ENCODE measurements around the gene TUBB1. TPM values are rescaled to one million over a fixed set of nuclear protein-coding genes. Genes with fewer than 3 reads are reported as not detected.

The TUBB1 gene
- total RNA-seq, 2 experiments from 2014 or later: not detected

DNA sequence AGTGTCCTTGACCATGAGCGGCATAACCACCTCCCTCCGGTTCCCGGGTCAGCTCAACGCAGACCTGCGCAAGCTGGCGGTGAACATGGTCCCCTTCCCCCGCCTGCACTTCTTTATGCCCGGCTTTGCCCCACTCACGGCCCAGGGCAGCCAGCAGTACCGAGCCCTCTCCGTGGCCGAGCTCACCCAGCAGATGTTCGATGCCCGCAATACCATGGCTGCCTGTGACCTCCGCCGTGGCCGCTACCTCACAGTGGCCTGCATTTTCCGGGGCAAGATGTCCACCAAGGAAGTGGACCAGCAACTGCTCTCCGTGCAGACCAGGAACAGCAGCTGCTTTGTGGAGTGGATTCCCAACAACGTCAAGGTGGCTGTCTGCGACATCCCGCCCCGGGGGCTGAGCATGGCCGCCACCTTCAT lies 4.9 kb downstream of the TUBB1 start:
- H3K27ac Mint-ChIP-seq: no peak overlapping the region
- H3K9me3 Mint-ChIP-seq: no peaks in the 10 kb centered on the region
- peaks cover 43% of the 10 kb centered on the region for H3K4me1 Mint-ChIP-seq (ENCODE audit: low read depth)
- H3K4me3 Mint-ChIP-seq: no peak overlapping the region
- CTCF ChIA-PET: interaction anchor here (1.3 kb wide), 1 partner anchor 9 kb away, joined by 4 read pairs; no protein-coding TSS in a partner anchor
- no peaks in the 10 kb centered on the region for H3K27me3 Mint-ChIP-seq
- intact Hi-C loops (cut with micrococcal nuclease): no loop called here
- peaks cover 44% of the 10 kb centered on the region for H3K36me3 Mint-ChIP-seq (ENCODE audit: low read depth)
- ATAC-seq (no peak), DNase-seq (no peak)
- TF ChIP-seq, protein P1, sequence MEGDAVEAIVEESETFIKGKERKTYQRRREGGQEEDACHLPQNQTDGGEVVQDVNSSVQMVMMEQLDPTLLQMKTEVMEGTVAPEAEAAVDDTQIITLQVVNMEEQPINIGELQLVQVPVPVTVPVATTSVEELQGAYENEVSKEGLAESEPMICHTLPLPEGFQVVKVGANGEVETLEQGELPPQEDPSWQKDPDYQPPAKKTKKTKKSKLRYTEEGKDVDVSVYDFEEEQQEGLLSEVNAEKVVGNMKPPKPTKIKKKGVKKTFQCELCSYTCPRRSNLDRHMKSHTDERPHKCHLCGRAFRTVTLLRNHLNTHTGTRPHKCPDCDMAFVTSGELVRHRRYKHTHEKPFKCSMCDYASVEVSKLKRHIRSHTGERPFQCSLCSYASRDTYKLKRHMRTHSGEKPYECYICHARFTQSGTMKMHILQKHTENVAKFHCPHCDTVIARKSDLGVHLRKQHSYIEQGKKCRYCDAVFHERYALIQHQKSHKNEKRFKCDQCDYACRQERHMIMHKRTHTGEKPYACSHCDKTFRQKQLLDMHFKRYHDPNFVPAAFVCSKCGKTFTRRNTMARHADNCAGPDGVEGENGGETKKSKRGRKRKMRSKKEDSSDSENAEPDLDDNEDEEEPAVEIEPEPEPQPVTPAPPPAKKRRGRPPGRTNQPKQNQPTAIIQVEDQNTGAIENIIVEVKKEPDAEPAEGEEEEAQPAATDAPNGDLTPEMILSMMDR (IDR thresholded peaks at IDR 0.05): no peak
- POLR2A ChIA-PET: interaction anchor here (0.6 to 3.1 kb wide), 7 partner anchors 8 to 339 kb away, joined by 3 to 18 read pairs (median 3); partner anchors contain the start of gene ATP5F1E

DNA sequence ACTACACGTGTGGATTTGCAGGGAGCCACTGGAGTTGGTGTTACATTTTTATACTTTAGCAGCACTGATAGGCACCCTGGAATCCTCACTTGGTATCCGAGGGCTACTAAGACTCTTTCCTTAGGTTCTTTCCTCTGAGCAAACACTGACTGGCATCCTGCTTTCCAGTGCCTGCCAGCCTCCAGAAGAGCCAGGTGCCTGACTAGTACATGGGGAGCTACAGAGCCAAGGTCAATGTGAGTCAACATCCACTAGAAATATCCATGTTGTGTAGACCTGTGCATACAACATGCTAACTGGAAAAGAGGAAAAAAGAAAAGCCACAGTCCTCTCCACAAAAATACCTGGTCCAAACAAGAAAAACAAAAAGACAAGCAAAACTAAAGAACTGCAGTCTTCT lies 5.9 kb downstream of the TUBB1 start:
- ATAC-seq (no peak), DNase-seq (no peak)
- Mint-ChIP-seq H3K36me3 (ENCODE audit: low read depth) (peaks cover 51% of the 10 kb centered on the region), H3K9me3 (no peaks in the 10 kb centered on the region), H3K4me3 (no peak overlapping the region), H3K4me1 (ENCODE audit: low read depth) (peaks cover 52% of the 10 kb centered on the region), H3K27ac (no peak overlapping the region), H3K27me3 (no peaks in the 10 kb centered on the region)
- intact Hi-C loops (cut with micrococcal nuclease): no loop called here
- TF ChIP-seq, protein P1 (IDR thresholded peaks at IDR 0.05): no peak
- POLR2A ChIA-PET: interaction anchor here (1.2 kb wide), 1 partner anchor 11 kb away, joined by 3 read pairs; no protein-coding TSS in a partner anchor
- CTCF ChIA-PET: interaction anchor here (1.3 kb wide), 1 partner anchor 8 kb away, joined by 4 read pairs; no protein-coding TSS in a partner anchor

DNA sequence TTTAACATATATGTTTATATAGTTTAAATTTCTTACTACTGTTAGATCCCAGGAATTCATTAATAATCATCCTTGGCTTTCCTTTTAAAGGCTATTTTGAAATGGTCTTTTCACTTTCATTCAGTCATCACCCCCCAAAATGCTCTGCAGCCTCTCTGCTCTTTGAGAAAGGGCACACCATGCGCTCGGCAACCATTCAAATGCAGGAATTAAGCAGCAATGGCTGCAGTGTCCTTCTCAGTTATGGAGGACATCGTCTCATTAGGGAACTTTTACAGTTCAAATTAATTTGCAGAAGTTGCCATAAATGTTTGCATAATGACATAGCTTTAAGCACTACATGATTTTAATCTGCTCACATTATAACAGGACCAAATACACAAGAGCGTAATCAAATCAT lies 6.3 kb downstream of the TUBB1 start:
- ATAC-seq: no peak
- no peak for DNase-seq
- POLR2A ChIA-PET: no interaction called here
- CTCF ChIA-PET: no interaction called here
- peaks cover 56% of the 10 kb centered on the region for H3K4me1 Mint-ChIP-seq (ENCODE audit: low read depth)
- peaks cover 56% of the 10 kb centered on the region for H3K36me3 Mint-ChIP-seq (ENCODE audit: low read depth)
- no peaks in the 10 kb centered on the region for H3K9me3 Mint-ChIP-seq
- no peak overlapping the region for H3K4me3 Mint-ChIP-seq
- TF ChIP-seq, protein P1 (IDR thresholded peaks at IDR 0.05): no peak
- intact Hi-C loops (cut with micrococcal nuclease): no loop called here
- peak overlapping the region; percentile 40 for H3K27ac Mint-ChIP-seq
- no peaks in the 10 kb centered on the region for H3K27me3 Mint-ChIP-seq

DNA sequence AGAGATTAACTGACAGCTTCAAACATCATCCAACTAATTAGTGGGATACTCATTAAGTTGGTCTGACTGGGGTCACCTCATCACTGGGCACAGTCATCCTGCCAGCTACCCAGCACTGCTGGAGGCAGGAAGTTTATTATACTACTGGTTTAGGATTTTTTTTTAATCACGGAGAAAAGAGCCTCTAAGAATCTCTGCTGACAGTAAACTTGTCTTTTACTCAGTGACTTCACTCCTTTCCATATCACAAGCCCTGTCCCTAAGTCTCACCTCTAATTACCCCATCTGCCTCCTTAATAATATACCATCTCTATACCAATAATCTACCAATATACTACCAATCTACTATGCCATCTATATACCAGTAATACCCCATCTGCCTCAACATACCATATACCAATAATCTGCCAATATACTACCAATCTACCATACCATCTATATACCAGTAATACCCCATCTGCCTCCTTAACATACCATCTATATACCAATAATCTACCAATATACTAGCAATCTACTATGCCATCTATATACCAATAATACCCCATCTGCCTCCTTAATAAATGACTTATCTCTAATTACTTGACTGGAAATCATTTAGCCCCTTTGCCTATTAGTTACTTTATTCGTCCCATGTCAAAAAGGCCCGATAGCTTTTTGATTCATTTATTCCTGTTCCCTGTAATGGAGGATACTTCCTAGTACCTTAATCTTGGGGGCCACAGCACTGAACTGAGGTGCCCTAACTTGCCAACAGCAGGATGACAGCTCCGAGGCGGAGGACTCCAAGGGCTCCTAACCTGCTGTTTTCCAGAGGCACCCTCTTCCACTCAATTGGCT lies 7.9 kb downstream of the TUBB1 start:
- intact Hi-C loops (cut with micrococcal nuclease): no loop called here
- ChIA-PET CTCF (interaction anchor here (0.8 to 1.3 kb wide), 4 partner anchors 12 to 180 kb away, joined by 3 to 7 read pairs (median 4); no protein-coding TSS in a partner anchor), POLR2A (interaction anchor here (1.0 to 1.5 kb wide), 2 partner anchors 9 to 195 kb away, joined by 4 to 9 read pairs; partner anchors contain the start of gene TUBB1)
- Mint-ChIP-seq H3K27me3 (no peaks in the 10 kb centered on the region), H3K36me3 (ENCODE audit: low read depth) (peaks cover 64% of the 10 kb centered on the region), H3K9me3 (no peaks in the 10 kb centered on the region), H3K4me1 (ENCODE audit: low read depth) (peaks cover 58% of the 10 kb centered on the region), H3K4me3 (no peak overlapping the region), H3K27ac (peak overlapping the region; percentile 50)
- no peak for ATAC-seq
- TF ChIP-seq, protein P1 (IDR thresholded peaks at IDR 0.05): no peak
- DNase-seq: no peak
